Astrocyte (in vitro differentiated cells and primary cell): ENCODE data around the gene SUSD2. TPM values are rescaled to one million over a fixed set of nuclear protein-coding genes. Genes with fewer than 3 reads are reported as not detected.

Experiments
- DNase-seq: peaks from one replicate; pipeline ENCODE4 v3.0.0-alpha.2; 2010; ENCODE audit warnings: low read depth
- FAIRE-seq: peaks from 2 replicates; lab custom pipeline; 2011; peaks lifted over from hg19 to GRCh38; lab: Jason Lieb, UNC
- H2AFZ ChIP-seq: 2 replicates; pipeline ENCODE4 v1.6.0; 2012; ENCODE audit warnings: low read depth, low read length, inconsistent platforms
- H3K27ac ChIP-seq: 2 replicates; pipeline ENCODE4 v1.5.1; 2011; ENCODE audit warnings: low read depth, low read length, inconsistent platforms
- H3K27me3 ChIP-seq: 2 replicates; pipeline ENCODE4 v1.6.0; 2011; ENCODE audit warnings: low read length, inconsistent platforms; ENCODE audit not compliant: insufficient read depth
- H3K36me3 ChIP-seq: 2 replicates; pipeline ENCODE4 v1.5.1; 2011; ENCODE audit warnings: low read length, inconsistent platforms; ENCODE audit not compliant: insufficient read depth
- H3K4me1 ChIP-seq: 2 replicates; pipeline ENCODE4 v1.5.1; 2011; ENCODE audit warnings: low read length, inconsistent platforms; ENCODE audit not compliant: insufficient read depth
- H3K4me2 ChIP-seq: 2 replicates; pipeline ENCODE4 v1.6.0; 2012; ENCODE audit warnings: low read length, inconsistent platforms
- H3K4me3 ChIP-seq: 2 replicates; pipeline ENCODE4 v1.5.1; 2011; ENCODE audit warnings: low read depth, mild to moderate bottlenecking, low read length, inconsistent platforms; ENCODE audit not compliant: insufficient read depth
- H3K79me2 ChIP-seq: 2 replicates; pipeline ENCODE4 v1.6.0; 2012; ENCODE audit warnings: mild to moderate bottlenecking, low read length, inconsistent platforms; ENCODE audit not compliant: insufficient read depth
- H3K9ac ChIP-seq: 2 replicates; pipeline ENCODE4 v1.6.0; 2012; ENCODE audit warnings: mild to moderate bottlenecking, low read length, inconsistent platforms
- H3K9me3 ChIP-seq: 2 replicates; pipeline ENCODE4 v1.5.1; 2012; ENCODE audit warnings: low read depth, mild to moderate bottlenecking, low read length, inconsistent platforms; ENCODE audit not compliant: insufficient read depth
- H4K20me1 ChIP-seq: 2 replicates; pipeline ENCODE4 v1.6.0; 2012; ENCODE audit warnings: low read length, inconsistent platforms; ENCODE audit not compliant: insufficient read depth
- H3K27ac Mint-ChIP-seq: one replicate; pipeline ENCODE4 v1.8.0; 2021; ENCODE audit warnings: mild to moderate bottlenecking, mixed read lengths; ENCODE audit not compliant: unreplicated experiment
- H3K27me3 Mint-ChIP-seq: one replicate; pipeline ENCODE4 v1.8.0; 2021; ENCODE audit warnings: low read depth, mixed read lengths; ENCODE audit not compliant: unreplicated experiment
- H3K36me3 Mint-ChIP-seq: one replicate; pipeline ENCODE4 v1.8.0; 2021; ENCODE audit warnings: low read depth, mixed read lengths; ENCODE audit not compliant: unreplicated experiment
- H3K4me1 Mint-ChIP-seq: one replicate; pipeline ENCODE4 v1.8.0; 2021; ENCODE audit warnings: low read depth, mixed read lengths; ENCODE audit not compliant: unreplicated experiment
- H3K4me3 Mint-ChIP-seq: one replicate; pipeline ENCODE4 v1.8.0; 2021; ENCODE audit warnings: mild to moderate bottlenecking, moderate library complexity, mixed read lengths; ENCODE audit not compliant: unreplicated experiment
- H3K9me3 Mint-ChIP-seq: one replicate; pipeline ENCODE4 v1.8.0; 2021; ENCODE audit warnings: mild to moderate bottlenecking, mixed read lengths; ENCODE audit not compliant: unreplicated experiment
- CTCF ChIP-seq: IDR thresholded peaks from 2 replicates; pipeline ENCODE4 v1.5.1; 2011; ENCODE audit warnings: low read depth, mild to moderate bottlenecking, inconsistent platforms, low read length, moderate library complexity; ENCODE audit not compliant: insufficient read depth
- EZH2 ChIP-seq: IDR thresholded peaks from 2 replicates; pipeline ENCODE4 v1.6.1; 2012; ENCODE audit warnings: mild to moderate bottlenecking, low read length, inconsistent platforms; ENCODE audit not compliant: insufficient read depth
- total RNA-seq: library from RNA; stranded (reverse); gene quantifications from 2 replicates; pipeline ENCODE4 v1.2.1, GENCODE V29; 2021

SUSD2 gene
- total RNA-seq, 1 donor from 2014 or later = 0.77 TPM

GRCh38 chr22:24157822-24158135 is 23.5 kb upstream of the SUSD2 start:
- Histone ChIP-seq H3K9me3 (no peaks in the 10 kb centered on the region), H3K9ac (no peak overlapping the region), H3K4me2 (peak overlapping the region; percentile 100), H3K27me3 (no peaks in the 10 kb centered on the region), H4K20me1 (peaks cover 62% of the 10 kb centered on the region), H2AFZ (no peak overlapping the region), H3K4me1 (peaks cover 25% of the 10 kb centered on the region), H3K79me2 (no peaks in the 10 kb centered on the region), H3K36me3 (no peaks in the 10 kb centered on the region), H3K27ac (no peak overlapping the region), H3K4me3 (no peak overlapping the region)
- Mint-ChIP-seq H3K27me3 (no peaks in the 10 kb centered on the region), H3K4me3 (no peak overlapping the region), H3K9me3 (no peaks in the 10 kb centered on the region), H3K4me1 (peaks cover 19% of the 10 kb centered on the region), H3K27ac (no peak overlapping the region), H3K36me3 (peaks cover 12% of the 10 kb centered on the region)
- FAIRE-seq (no peak), DNase-seq (no peak)
- no peak for TF ChIP-seq EZH2

GRCh38 chr22:24159650-24160049 is 21.6 kb upstream of the SUSD2 start:
- peaks cover 19% of the 10 kb centered on the region for H3K4me1 ChIP-seq
- no peak overlapping the region for H3K4me3 Mint-ChIP-seq
- H3K4me2 ChIP-seq = no peak overlapping the region
- no peak overlapping the region for H3K9ac ChIP-seq
- peaks cover 9% of the 10 kb centered on the region for H3K36me3 Mint-ChIP-seq
- no peak overlapping the region for H3K27ac Mint-ChIP-seq
- H4K20me1 ChIP-seq = peaks cover 56% of the 10 kb centered on the region
- H3K27me3 ChIP-seq = no peaks in the 10 kb centered on the region
- TF ChIP-seq EZH2 (no peak), CTCF (no peak)
- H3K27ac ChIP-seq = no peak overlapping the region
- no peaks in the 10 kb centered on the region for H3K79me2 ChIP-seq
- DNase-seq (no peak), FAIRE-seq (no peak)
- H3K9me3 Mint-ChIP-seq = no peaks in the 10 kb centered on the region
- no peaks in the 10 kb centered on the region for H3K9me3 ChIP-seq
- H2AFZ ChIP-seq = no peak overlapping the region
- no peak overlapping the region for H3K4me3 ChIP-seq
- no peaks in the 10 kb centered on the region for H3K36me3 ChIP-seq
- H3K4me1 Mint-ChIP-seq = peaks cover 7% of the 10 kb centered on the region
- H3K27me3 Mint-ChIP-seq = no peaks in the 10 kb centered on the region

GRCh38 chr22:24160546-24160945 is 20.7 kb upstream of the SUSD2 start:
- Histone ChIP-seq H3K27ac (no peak overlapping the region), H3K36me3 (no peaks in the 10 kb centered on the region), H3K9ac (no peak overlapping the region), H3K27me3 (no peaks in the 10 kb centered on the region), H3K79me2 (no peaks in the 10 kb centered on the region), H3K4me1 (peaks cover 17% of the 10 kb centered on the region), H3K4me3 (no peak overlapping the region), H3K9me3 (no peaks in the 10 kb centered on the region), H3K4me2 (no peak overlapping the region), H4K20me1 (peaks cover 55% of the 10 kb centered on the region), H2AFZ (no peak overlapping the region)
- Mint-ChIP-seq H3K27me3 (no peaks in the 10 kb centered on the region), H3K27ac (no peak overlapping the region), H3K9me3 (no peaks in the 10 kb centered on the region), H3K36me3 (peaks cover 9% of the 10 kb centered on the region), H3K4me3 (no peak overlapping the region), H3K4me1 (peaks cover 5% of the 10 kb centered on the region)
- DNase-seq = no peak
- TF ChIP-seq CTCF (no peak), EZH2 (no peak)
- no peak for FAIRE-seq
